MCF 10A (cell line): ENCODE measurements around the gene CC2D1A. TPM values are rescaled to one million over a fixed set of nuclear protein-coding genes. Genes with fewer than 3 reads are reported as not detected.

Experiments
- BruUV-seq: library from RNA; stranded (reverse); fragments of 400-500 nt; replicated peaks from 2 replicates; lab custom pipeline; 2021; lab: Mats Ljungman, UMichigan
- CTCF ChIA-PET: fragments of 300-600 bp; sonication (Branson Sonifier 250); formaldehyde crosslinking; extraction: SDS; loops from one replicate; lab custom pipeline; 2021; ENCODE audit warnings: antibody characterized with exemption, inconsistent platforms; lab: Yijun Ruan, JAX
- POLR2A ChIA-PET: fragments of 300-600, 350-650 bp; sonication (Branson Sonifier 250); formaldehyde crosslinking; extraction: SDS; loops from one replicate; lab custom pipeline; 2020; ENCODE audit warnings: antibody characterized with exemption, inconsistent platforms; lab: Yijun Ruan, JAX
- DNase-seq: peaks from one replicate; pipeline ENCODE4 v3.0.0-alpha.2; 2018; ENCODE audit not compliant: unreplicated experiment
- H3K27ac Mint-ChIP-seq: one replicate; pipeline ENCODE4 v1.8.0; 2022; ENCODE audit warnings: mild to moderate bottlenecking, low read depth, mixed read lengths; ENCODE audit not compliant: unreplicated experiment
- H3K27me3 Mint-ChIP-seq: one replicate; pipeline ENCODE4 v1.8.0; 2022; ENCODE audit warnings: mixed read lengths; ENCODE audit not compliant: insufficient read depth, unreplicated experiment
- H3K36me3 Mint-ChIP-seq: one replicate; pipeline ENCODE4 v1.8.0; 2022; ENCODE audit warnings: mild to moderate bottlenecking, moderate library complexity, mixed read lengths; ENCODE audit not compliant: insufficient read depth, unreplicated experiment
- H3K4me1 Mint-ChIP-seq: one replicate; pipeline ENCODE4 v1.8.0; 2022; ENCODE audit warnings: mixed read lengths; ENCODE audit not compliant: insufficient read depth, unreplicated experiment
- H3K4me3 Mint-ChIP-seq: one replicate; pipeline ENCODE4 v1.8.0; 2022; ENCODE audit warnings: mild to moderate bottlenecking, moderate library complexity, mixed read lengths; ENCODE audit not compliant: unreplicated experiment
- H3K9me3 Mint-ChIP-seq: one replicate; pipeline ENCODE4 v1.8.0; 2022; ENCODE audit warnings: mixed read lengths; ENCODE audit not compliant: unreplicated experiment
- intact Hi-C: fragments of 100-400 bp; cut with micrococcal nuclease; formaldehyde crosslinking; loops from 2 replicates; pipeline ENCODE4 v1.14.1; 2022
- total RNA-seq: library from RNA; stranded (reverse); gene quantifications from 2 replicates; pipeline ENCODE4 v1.2.3, GENCODE V29; 2022
- TF ChIP-seq, protein P1 (sequence below): fragments of 200-600 bp; IDR thresholded peaks from one replicate; pipeline ENCODE4 v1.8.0; 2022; ENCODE audit warnings: antibody characterized with exemption, mild to moderate bottlenecking; ENCODE audit not compliant: unreplicated experiment

Gene CC2D1A
- total RNA-seq, 1 experiment from 2014 or later: 36.7 TPM

DNA sequence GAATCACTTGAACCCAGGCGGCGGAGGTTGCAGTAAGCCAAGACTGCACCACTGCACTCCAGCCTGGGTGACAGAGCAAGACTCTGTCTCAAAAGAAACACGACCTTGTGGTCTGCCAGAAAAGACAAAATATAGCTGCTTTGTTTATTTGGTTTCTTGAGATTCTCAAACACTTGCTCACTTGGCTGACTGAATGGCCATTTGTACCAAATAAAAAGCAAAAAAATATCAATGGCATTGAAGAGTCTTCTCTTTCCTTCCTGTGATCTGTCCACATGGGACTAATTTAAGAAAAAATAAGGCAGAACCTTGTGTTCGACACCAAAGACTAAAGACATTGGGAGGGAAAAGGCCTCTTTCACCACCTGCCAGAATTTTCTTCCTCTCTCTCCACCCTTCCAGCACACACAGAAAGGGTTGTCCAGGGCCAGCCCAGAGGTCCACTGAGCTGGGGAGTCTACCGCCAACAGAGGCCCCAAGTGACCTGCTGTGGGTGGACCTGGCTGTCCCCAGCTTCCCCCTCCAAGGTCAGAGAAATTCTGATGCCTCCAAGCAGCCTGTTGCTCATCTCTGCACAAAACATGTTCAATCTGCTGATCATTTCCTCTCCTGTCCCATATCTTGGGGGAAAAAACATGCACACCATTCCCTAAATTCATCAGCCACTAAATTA lies 6.0 kb upstream of the CC2D1A start:
- TF ChIP-seq, protein P1, sequence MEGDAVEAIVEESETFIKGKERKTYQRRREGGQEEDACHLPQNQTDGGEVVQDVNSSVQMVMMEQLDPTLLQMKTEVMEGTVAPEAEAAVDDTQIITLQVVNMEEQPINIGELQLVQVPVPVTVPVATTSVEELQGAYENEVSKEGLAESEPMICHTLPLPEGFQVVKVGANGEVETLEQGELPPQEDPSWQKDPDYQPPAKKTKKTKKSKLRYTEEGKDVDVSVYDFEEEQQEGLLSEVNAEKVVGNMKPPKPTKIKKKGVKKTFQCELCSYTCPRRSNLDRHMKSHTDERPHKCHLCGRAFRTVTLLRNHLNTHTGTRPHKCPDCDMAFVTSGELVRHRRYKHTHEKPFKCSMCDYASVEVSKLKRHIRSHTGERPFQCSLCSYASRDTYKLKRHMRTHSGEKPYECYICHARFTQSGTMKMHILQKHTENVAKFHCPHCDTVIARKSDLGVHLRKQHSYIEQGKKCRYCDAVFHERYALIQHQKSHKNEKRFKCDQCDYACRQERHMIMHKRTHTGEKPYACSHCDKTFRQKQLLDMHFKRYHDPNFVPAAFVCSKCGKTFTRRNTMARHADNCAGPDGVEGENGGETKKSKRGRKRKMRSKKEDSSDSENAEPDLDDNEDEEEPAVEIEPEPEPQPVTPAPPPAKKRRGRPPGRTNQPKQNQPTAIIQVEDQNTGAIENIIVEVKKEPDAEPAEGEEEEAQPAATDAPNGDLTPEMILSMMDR: no peak
- ChIA-PET POLR2A (no interaction called here), CTCF (interaction anchor here (0.6 to 1.2 kb wide), 2 partner anchors 14 to 38 kb away, joined by 4 to 5 read pairs; no protein-coding TSS in a partner anchor)
- H3K27me3 Mint-ChIP-seq: no peaks in the 10 kb centered on the region
- no peaks in the 10 kb centered on the region for H3K4me1 Mint-ChIP-seq
- H3K36me3 Mint-ChIP-seq: no peaks in the 10 kb centered on the region
- no peak overlapping the region for H3K27ac Mint-ChIP-seq
- no peak for DNase-seq
- BruUV-seq: no TSS peak
- H3K4me3 Mint-ChIP-seq: no peak overlapping the region
- H3K9me3 Mint-ChIP-seq: no peaks in the 10 kb centered on the region
- intact Hi-C loops: no loop called here

DNA sequence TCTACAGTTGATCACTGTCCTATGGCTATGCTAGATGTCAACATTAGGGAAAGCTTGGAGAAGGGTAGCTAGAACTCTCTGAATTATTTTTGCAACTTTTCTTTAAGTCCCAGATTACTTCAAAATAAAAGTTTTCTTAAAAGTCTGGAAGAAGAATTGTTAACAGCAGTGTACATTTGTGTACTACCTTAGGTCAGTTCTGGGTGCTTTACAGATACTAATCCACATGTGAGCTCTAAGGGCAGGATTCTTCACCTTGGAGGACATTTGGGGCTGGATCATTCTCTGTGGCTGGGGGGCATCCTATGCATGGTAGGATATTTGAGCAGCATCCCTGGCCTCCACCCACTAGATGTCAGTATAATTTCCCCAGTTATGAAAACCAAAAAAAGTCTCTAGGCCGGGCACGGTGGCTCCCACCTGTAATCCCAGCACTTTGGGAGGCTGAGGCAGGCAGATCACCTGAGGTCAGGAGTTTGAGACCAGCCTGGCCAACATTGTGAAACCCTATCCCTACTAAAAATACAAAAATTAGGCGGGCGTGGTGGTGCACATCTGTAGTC lies 2.9 kb upstream of the CC2D1A start:
- Mint-ChIP-seq H3K36me3 (no peaks in the 10 kb centered on the region), H3K4me1 (peaks cover 4% of the 10 kb centered on the region), H3K9me3 (no peaks in the 10 kb centered on the region), H3K4me3 (no peak overlapping the region), H3K27me3 (no peaks in the 10 kb centered on the region), H3K27ac (no peak overlapping the region)
- no TSS peak for BruUV-seq
- ChIA-PET POLR2A (interaction anchor here (0.6 to 1.6 kb wide), 3 partner anchors 15 to 446 kb away, joined by 4 to 6 read pairs (median 5); no protein-coding TSS in a partner anchor), CTCF (interaction anchor here (0.5 to 1.4 kb wide), 11 partner anchors 8 to 298 kb away, joined by 3 to 5 read pairs (median 3); no protein-coding TSS in a partner anchor)
- DNase-seq: peak; percentile 21
- intact Hi-C loops: no loop called here
- TF ChIP-seq, protein P1: peak; percentile 7

DNA sequence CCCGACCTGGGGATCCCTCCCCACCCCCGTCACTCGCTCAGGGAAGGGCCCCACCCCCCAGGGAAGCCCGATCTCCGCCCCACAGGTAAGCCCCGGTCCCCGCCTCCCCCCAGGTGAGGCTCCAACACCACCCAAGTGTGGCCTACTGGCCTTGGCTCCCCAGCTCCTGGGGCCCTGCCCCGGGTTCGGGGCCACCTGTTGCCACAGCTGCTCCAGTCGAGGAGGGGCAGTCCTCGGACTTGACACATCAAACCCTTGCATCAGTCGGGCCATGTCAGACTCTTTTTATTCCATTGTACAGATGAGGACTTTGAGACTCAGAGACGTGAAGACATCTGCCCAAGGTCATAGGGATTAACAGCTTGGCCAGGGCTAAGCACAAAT lies 512 bp downstream of the CC2D1A start:
- intact Hi-C loops: no loop called here
- no TSS peak for BruUV-seq
- DNase-seq: peak; percentile 24
- Mint-ChIP-seq H3K4me3 (peak overlapping the region; percentile 84), H3K27ac (peak overlapping the region; percentile 84), H3K4me1 (peaks cover 4% of the 10 kb centered on the region), H3K27me3 (no peaks in the 10 kb centered on the region), H3K9me3 (no peaks in the 10 kb centered on the region), H3K36me3 (peaks cover 25% of the 10 kb centered on the region)
- TF ChIP-seq, protein P1: no peak
- ChIA-PET POLR2A (interaction anchor here (0.6 kb wide), 1 partner anchor 1300 kb away, joined by 3 read pairs; no protein-coding TSS in a partner anchor), CTCF (interaction anchor here (0.6 to 1.8 kb wide), 4 partner anchors 12 to 169 kb away, joined by 3 to 5 read pairs (median 3); no protein-coding TSS in a partner anchor)

DNA sequence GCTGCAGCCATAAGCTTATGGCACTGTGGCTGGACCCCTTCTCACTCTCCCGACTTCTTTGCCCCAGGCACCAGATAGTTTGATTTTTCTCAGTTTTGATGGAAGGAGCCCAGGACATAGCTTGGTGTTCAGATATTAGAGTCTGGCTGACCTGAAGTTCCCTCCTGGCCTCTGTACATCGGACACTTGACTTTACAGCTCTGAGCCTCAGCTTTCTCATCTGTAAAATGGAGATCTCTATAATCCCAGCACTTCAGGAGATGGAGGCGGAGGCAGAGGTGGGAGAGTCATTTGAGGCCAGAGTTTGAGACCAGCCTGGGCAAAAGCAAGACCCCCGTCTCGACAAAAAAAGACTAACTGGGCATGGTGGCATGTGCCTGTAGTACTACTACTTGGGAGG lies 909 bp downstream of the CC2D1A start:
- ChIA-PET CTCF (interaction anchor here (0.6 to 0.7 kb wide), 5 partner anchors 11 to 209 kb away, joined by 3 read pairs; no protein-coding TSS in a partner anchor), POLR2A (interaction anchor here (1.1 kb wide), 1 partner anchor 25 kb away, joined by 3 read pairs; no protein-coding TSS in a partner anchor)
- TF ChIP-seq, protein P1: no peak
- Mint-ChIP-seq H3K4me1 (peaks cover 4% of the 10 kb centered on the region), H3K27ac (peak overlapping the region; percentile 84), H3K27me3 (no peaks in the 10 kb centered on the region), H3K36me3 (peaks cover 29% of the 10 kb centered on the region), H3K9me3 (no peaks in the 10 kb centered on the region), H3K4me3 (peak overlapping the region; percentile 84)
- TSS peak; percentile 53 for BruUV-seq
- DNase-seq: no peak
- intact Hi-C loops: no loop called here
